Endothelial cell of umbilical vein (primary cell): ENCODE results near the gene TPD52L2.

Experiments
- EZH2 ChIP-seq: IDR thresholded peaks from 2 replicates; pipeline ENCODE4 v1.6.1; 2012; ENCODE audit warnings: borderline replicate concordance, low read depth, mild to moderate bottlenecking, moderate library complexity, low read length, inconsistent platforms; ENCODE audit not compliant: severe bottlenecking
- MAX ChIP-seq: IDR thresholded peaks from 2 replicates; pipeline ENCODE4 v1.6.1; 2011; ENCODE audit not compliant: insufficient read depth, insufficient read length
- MYC ChIP-seq: IDR thresholded peaks from one replicate; pipeline ENCODE4 v1.6.1; 2011; ENCODE audit warnings: mild to moderate bottlenecking, low read depth, low read length
- POLR2A ChIP-seq: IDR thresholded peaks from 2 replicates; pipeline ENCODE4 v1.6.1; 2012; ENCODE audit warnings: low read depth, mild to moderate bottlenecking, control low read depth, low read length
- POLR2AphosphoS5 ChIP-seq: IDR thresholded peaks from 2 replicates; pipeline ENCODE4 v1.6.1; 2012; ENCODE audit warnings: low read depth, mild to moderate bottlenecking, control low read depth, low read length, moderate library complexity; ENCODE audit not compliant: insufficient read depth
- TF ChIP-seq, protein P1 (sequence below), 2 donors: IDR thresholded peaks; 1 replicate in 1 of 2; 2 replicates in 1 of 2; pipeline ENCODE4 v1.5.1; 2011; ENCODE audit warnings: low read length in 2 of 2, mild to moderate bottlenecking in 2 of 2, moderate library complexity in 2 of 2, control low read depth in 1 of 2, inconsistent platforms in 1 of 2, low read depth in 1 of 2; ENCODE audit not compliant: insufficient read depth in 1 of 2; ENCODE audit errors: extremely low read depth in 1 of 2

- TF ChIP-seq, protein P1, sequence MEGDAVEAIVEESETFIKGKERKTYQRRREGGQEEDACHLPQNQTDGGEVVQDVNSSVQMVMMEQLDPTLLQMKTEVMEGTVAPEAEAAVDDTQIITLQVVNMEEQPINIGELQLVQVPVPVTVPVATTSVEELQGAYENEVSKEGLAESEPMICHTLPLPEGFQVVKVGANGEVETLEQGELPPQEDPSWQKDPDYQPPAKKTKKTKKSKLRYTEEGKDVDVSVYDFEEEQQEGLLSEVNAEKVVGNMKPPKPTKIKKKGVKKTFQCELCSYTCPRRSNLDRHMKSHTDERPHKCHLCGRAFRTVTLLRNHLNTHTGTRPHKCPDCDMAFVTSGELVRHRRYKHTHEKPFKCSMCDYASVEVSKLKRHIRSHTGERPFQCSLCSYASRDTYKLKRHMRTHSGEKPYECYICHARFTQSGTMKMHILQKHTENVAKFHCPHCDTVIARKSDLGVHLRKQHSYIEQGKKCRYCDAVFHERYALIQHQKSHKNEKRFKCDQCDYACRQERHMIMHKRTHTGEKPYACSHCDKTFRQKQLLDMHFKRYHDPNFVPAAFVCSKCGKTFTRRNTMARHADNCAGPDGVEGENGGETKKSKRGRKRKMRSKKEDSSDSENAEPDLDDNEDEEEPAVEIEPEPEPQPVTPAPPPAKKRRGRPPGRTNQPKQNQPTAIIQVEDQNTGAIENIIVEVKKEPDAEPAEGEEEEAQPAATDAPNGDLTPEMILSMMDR (IDR thresholded peaks at IDR 0.05; ENCODE audit: extremely low read depth in 1 of 2, insufficient read depth in 1 of 2, low read depth in 1 of 2, low read length in 2 of 2), result no peak
- TF ChIP-seq POLR2AphosphoS5 (no peak), POLR2A (no peak), MYC (no peak), MAX (no peak), EZH2 (no peak)
These were observed 3.2 kb downstream of the TPD52L2 start for GRCh38 chr20:63868264-63868663.
